Adipocyte (in vitro differentiated cells): ENCODE measurements around the gene ECEL1.
"Not testable (repeated sequence)": the region's sequence is repeated elsewhere in the genome, so short reads cannot be mapped to it uniquely, and the experiment has no call there.

Experiments used
- DNase-seq: peaks from one replicate; pipeline ENCODE4 v3.0.0-alpha.2; 2015; ENCODE audit warnings: low read depth
- H3K27me3 ChIP-seq: replicated peaks from 2 replicates; pipeline ENCODE4 v1.7.0; 2013; ENCODE audit warnings: mild to moderate bottlenecking, low read length, moderate library complexity; ENCODE audit not compliant: control insufficient read depth, insufficient read depth
- H3K36me3 ChIP-seq: 2 replicates; pipeline ENCODE4 v1.7.0; 2013; ENCODE audit warnings: low read length, mild to moderate bottlenecking, moderate library complexity; ENCODE audit not compliant: control insufficient read depth, insufficient read depth, severe bottlenecking
- H3K4me1 ChIP-seq: 2 replicates; pipeline ENCODE4 v1.7.0; 2013; ENCODE audit warnings: mild to moderate bottlenecking, low read length, moderate library complexity; ENCODE audit not compliant: control insufficient read depth, insufficient read depth
- H3K4me3 ChIP-seq: 2 replicates; pipeline ENCODE4 v1.7.0; 2013; ENCODE audit warnings: mild to moderate bottlenecking, low read length, moderate library complexity
- H3K9ac ChIP-seq: 2 replicates; pipeline ENCODE4 v1.7.0; 2013; ENCODE audit warnings: mild to moderate bottlenecking, low read length, moderate library complexity
- H3K9me3 ChIP-seq: 2 replicates; pipeline ENCODE4 v1.7.0; 2013; ENCODE audit warnings: mild to moderate bottlenecking, low read length, moderate library complexity; ENCODE audit not compliant: control insufficient read depth

Gene ECEL1, protein sequence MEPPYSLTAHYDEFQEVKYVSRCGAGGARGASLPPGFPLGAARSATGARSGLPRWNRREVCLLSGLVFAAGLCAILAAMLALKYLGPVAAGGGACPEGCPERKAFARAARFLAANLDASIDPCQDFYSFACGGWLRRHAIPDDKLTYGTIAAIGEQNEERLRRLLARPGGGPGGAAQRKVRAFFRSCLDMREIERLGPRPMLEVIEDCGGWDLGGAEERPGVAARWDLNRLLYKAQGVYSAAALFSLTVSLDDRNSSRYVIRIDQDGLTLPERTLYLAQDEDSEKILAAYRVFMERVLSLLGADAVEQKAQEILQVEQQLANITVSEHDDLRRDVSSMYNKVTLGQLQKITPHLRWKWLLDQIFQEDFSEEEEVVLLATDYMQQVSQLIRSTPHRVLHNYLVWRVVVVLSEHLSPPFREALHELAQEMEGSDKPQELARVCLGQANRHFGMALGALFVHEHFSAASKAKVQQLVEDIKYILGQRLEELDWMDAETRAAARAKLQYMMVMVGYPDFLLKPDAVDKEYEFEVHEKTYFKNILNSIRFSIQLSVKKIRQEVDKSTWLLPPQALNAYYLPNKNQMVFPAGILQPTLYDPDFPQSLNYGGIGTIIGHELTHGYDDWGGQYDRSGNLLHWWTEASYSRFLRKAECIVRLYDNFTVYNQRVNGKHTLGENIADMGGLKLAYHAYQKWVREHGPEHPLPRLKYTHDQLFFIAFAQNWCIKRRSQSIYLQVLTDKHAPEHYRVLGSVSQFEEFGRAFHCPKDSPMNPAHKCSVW

DNA sequence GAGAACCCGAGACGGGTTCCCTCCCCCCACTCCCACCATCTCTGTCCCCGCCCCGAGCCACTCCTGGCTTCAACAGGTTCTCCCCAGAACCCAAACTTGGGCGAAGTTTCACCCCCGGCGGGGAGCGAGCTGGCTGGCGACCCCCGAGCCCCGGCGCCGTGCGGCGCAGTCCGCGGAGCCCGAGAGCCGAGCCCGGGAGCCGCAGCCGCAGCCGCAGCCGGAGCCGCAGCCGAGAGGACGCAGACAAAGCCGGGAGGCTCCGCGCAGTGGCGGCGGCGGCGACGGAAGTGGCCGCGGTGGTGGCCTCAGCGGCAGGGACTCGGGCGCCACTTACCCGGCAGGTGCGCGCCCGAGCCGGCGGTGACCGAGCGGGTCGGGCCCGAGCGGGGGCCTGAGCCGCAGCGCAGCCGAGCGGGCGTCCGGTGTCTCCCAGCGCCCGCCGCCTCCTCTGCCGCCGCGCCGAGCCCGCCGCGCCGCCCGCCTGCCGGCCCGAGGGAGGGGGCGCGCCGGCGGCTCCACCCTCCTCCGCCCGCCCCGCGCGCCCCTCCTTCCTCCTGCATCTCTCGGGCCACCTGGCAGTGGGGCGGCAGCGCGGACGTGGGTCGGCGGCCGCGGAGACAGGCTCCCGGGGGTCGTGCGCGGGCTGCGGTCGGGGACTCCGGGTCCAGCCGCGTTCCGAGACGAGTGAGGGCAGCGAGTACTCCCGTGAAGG is at the start of gene ECEL1:
ECEL1 (minus strand) TSS at position 450 of the 712 bp plus-strand sequence. CDS start 1,181 bp downstream, outside the sequence.
- no peaks in the 10 kb centered on the region for H3K9me3 ChIP-seq
- H3K36me3 ChIP-seq, result no peaks in the 10 kb centered on the region
- DNase-seq, result no peak
- H3K4me3 ChIP-seq, result no peak within 1 kb of the TSS
- H3K4me1 ChIP-seq, result no peaks in the 10 kb centered on the region
- H3K27me3 ChIP-seq, result peaks cover 48% of the 10 kb centered on the region
- H3K9ac ChIP-seq, result no peak within 1 kb of the TSS

DNA sequence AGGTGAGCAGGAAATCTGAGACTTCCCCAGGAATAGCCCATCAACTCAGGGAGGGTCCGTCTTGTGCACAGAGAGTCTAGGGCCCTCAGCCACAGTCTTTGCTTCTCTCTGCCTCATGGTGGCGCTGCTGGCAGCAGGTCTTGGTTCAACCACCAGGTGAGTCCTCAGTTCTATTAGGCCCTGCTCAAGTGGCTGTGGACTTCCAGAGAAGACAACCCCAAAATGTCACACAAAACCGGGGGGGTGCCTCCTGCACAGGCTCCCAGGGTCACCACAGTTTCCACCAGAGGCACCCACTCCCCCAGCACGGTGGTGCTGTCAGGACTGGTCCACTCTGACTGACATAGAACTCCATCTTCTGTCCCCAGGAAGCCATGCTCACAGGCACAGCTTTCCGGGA is 49.4 kb upstream of the ECEL1 start:
- Histone ChIP-seq H3K27me3 (peaks cover 39% of the 10 kb centered on the region), H3K4me3 (no peak overlapping the region), H3K9me3 (peaks cover 11% of the 10 kb centered on the region), H3K4me1 (no peaks in the 10 kb centered on the region), H3K9ac (no peak overlapping the region), H3K36me3 (no peaks in the 10 kb centered on the region)
- no peak for DNase-seq

DNA sequence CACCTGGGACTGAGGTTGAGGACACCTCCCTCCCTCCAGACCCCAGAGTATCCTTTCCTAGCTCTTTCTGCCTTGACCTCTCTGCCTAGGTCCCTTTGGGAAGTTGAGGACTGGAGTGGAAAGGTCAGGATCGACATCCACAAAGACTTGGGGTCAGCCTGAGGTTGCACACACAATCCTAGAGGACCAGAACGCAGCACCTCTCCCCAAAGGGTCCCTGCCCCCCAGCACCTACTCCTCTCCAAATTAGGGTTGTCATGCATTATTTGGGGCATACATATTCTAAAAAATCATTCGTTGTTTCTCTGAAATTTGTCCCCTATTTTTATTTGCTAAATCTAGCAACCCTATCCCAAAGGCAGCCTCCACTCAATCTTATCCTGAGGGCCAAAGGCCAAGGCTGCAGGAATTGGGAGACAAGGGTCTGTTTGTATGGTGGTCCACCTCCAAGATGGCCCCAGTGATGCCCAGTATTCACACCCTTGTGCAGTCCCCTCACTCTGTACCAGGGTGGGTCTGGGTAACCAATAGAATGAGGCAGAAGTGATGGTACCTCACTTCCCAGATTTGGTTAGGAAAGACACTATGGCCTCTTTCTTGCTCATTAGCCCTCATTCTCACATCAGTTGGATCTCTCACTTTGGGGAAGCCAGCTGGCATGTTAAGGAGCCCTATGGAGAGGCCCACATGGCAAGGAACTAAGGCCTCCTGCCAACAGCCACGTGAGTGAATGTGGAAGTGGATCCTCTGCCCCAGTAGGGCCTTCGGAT is 48.3 kb upstream of the ECEL1 start:
- Histone ChIP-seq H3K9ac (no peak overlapping the region), H3K36me3 (no peaks in the 10 kb centered on the region), H3K9me3 (peaks cover 11% of the 10 kb centered on the region), H3K4me3 (no peak overlapping the region), H3K4me1 (no peaks in the 10 kb centered on the region), H3K27me3 (peaks cover 39% of the 10 kb centered on the region)
- no peak for DNase-seq

DNA sequence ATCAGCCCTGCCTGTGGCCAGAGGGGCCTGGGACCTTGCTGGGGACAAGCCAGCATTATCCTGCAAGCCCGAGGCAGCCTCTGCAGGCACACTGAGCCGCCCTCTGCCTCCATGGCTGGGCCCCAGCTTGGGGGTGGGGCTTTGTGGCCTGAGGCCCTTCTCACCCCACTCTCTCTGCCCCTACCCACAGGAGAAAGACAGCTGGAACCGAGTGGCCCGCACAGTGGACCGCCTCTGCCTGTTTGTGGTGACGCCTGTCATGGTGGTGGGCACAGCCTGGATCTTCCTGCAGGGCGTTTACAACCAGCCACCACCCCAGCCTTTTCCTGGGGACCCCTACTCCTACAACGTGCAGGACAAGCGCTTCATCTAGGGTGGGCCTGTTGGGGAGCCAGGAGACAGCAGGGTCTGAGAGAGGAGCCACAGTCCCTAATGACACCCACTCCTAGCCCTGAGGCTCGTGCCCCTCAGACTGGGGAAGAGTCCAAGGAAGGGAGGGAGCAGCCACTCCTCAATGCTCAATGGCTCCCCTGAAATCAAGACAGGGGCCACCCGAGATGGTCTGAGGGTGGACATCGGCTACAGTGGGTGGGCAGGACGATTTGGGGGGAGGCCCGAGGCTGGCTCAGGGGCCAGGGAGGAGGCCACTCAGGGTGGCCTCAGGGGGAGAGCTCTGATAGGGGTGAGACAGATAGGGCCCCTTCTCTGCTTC is 47.5 kb upstream of the ECEL1 start:
- peaks cover 11% of the 10 kb centered on the region for H3K9me3 ChIP-seq
- DNase-seq, result no peak
- no peaks in the 10 kb centered on the region for H3K36me3 ChIP-seq
- H3K27me3 ChIP-seq, result peaks cover 44% of the 10 kb centered on the region
- H3K9ac ChIP-seq, result no peak overlapping the region
- H3K4me1 ChIP-seq, result no peaks in the 10 kb centered on the region
- H3K4me3 ChIP-seq, result no peak overlapping the region

- DNase-seq, result no peak
- H3K27me3 ChIP-seq, result peaks cover 45% of the 10 kb centered on the region
- no peak overlapping the region for H3K9ac ChIP-seq
- H3K4me3 ChIP-seq, result no peak overlapping the region
- peaks cover 11% of the 10 kb centered on the region for H3K9me3 ChIP-seq
- no peaks in the 10 kb centered on the region for H3K36me3 ChIP-seq
- H3K4me1 ChIP-seq, result no peaks in the 10 kb centered on the region
Observed at GRCh38 chr2:232533944-232534710, 46.5 kb upstream of the ECEL1 start.

DNA sequence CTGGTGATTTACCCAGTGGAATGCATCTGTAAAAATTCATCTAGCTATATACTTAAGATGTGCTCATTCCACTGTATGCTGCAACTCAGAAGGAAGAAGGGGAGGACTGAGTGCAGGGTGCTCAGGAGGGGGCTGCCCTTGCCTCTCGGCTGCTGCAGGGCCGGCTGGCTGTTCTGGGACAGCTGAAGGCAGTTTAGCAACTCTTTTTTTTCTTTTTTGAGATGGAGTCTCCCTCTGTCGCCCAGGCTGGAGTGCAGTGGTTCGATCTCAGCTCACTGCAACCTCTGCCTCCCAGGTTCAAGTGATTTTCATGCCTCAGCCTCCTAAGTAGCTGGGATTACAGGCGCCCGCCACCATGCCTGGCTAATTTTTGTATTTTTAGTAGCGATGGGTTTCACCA is 45.2 kb upstream of the ECEL1 start:
- H3K9ac ChIP-seq, DNase-seq, H3K4me1 ChIP-seq, H3K36me3 ChIP-seq, H3K4me3 ChIP-seq: not testable (repeated sequence)
- H3K27me3 ChIP-seq, result peaks cover 45% of the 10 kb centered on the region
- peaks cover 11% of the 10 kb centered on the region for H3K9me3 ChIP-seq

DNA sequence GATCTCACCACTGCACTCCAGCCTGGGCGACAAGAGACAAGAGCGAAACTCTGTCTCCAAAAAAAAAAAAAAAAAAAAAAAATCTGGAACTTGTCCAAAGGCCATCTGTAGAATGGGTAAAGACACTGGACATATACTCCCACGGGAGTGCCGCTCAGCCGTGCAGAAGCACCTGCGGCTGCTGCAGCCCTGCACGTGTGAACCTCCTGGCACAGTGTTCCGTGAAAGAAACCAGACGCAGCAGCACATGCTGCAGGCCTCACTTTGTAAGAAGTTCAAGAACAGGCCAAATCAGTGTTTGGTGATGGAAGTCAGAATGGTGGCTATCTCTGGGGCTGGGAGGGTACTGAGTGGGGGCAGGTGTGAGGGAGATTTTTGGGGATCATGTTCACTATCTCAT is 44.8 kb upstream of the ECEL1 start:
- H3K27me3 ChIP-seq, result peaks cover 45% of the 10 kb centered on the region
- no peak overlapping the region for H3K9ac ChIP-seq
- no peak for DNase-seq
- no peaks in the 10 kb centered on the region for H3K36me3 ChIP-seq
- H3K4me1 ChIP-seq, result no peaks in the 10 kb centered on the region
- no peak overlapping the region for H3K4me3 ChIP-seq
- peaks cover 11% of the 10 kb centered on the region for H3K9me3 ChIP-seq

DNA sequence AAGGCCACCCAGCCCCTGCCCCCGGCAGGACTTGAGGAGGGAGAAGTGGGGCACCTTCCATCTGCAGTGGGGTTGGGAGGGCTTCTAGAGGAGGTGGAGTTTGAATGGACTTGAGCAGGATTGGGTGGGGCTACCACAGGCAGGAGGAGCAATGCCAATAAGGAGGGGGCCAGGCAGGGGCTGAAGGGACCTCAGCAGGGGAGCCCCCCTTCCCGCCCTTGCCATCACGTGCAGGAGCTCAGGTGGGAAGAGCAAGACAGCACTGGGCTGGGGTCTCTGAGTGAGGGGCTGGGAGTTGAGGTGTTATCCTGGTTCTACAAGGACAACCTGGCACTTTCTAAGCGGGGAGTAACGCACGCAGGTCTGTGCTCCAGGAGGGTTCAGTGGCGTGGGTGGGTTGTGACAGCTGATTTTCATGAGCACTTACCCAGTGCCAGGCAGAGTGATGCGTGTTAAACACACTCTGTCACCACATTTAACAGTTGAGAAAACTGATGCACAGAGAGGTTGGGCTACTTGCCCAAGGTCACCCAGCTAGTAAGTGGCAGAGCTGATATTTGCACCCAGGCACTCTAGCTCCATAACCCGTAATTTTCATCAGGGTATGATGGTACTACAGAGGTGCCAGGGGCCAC is 43.1 kb upstream of the ECEL1 start:
- no peaks in the 10 kb centered on the region for H3K36me3 ChIP-seq
- peaks cover 38% of the 10 kb centered on the region for H3K27me3 ChIP-seq
- no peaks in the 10 kb centered on the region for H3K4me1 ChIP-seq
- no peak for DNase-seq
- no peak overlapping the region for H3K9ac ChIP-seq
- no peaks in the 10 kb centered on the region for H3K9me3 ChIP-seq
- no peak overlapping the region for H3K4me3 ChIP-seq

DNA sequence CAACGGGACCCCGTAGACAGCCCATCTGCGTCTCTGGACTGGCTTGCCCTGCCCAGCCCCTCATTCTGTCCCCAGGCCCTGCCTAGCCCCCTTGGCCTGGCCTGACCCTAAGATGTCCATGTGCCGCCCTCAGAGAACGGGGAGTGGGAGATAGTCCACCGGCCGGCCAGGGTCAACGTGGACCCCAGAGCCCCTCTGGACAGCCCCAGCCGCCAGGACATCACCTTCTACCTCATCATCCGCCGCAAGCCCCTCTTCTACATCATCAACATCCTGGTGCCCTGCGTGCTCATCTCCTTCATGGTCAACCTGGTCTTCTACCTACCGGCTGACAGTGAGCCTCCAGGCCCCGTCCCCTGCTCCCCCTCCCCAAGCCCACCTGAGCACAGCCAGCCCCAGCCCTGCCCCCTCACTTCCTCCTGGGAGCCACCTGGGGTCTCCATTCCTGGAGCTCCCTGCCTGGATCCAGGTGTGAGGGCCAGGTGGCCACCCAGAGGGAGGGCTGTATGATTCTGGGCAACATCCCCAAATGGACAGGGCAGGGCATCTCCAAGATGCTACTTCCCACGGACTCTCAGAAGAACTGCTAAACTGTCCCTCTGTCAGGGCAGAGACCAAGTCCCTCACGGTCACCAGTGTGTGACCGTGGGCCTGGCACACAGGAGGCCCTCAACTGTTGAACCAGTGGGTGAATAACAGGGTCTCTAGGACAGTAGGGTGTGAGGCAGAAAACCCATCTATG is 42.3 kb upstream of the ECEL1 start:
- H3K4me1 ChIP-seq, result no peaks in the 10 kb centered on the region
- no peaks in the 10 kb centered on the region for H3K9me3 ChIP-seq
- H3K27me3 ChIP-seq, result peaks cover 37% of the 10 kb centered on the region
- H3K9ac ChIP-seq, result no peak overlapping the region
- no peak for DNase-seq
- no peaks in the 10 kb centered on the region for H3K36me3 ChIP-seq
- H3K4me3 ChIP-seq, result no peak overlapping the region
